IMR-90 (cell line): ENCODE measurements around the gene CMIP. TPM values are rescaled to one million over a fixed set of nuclear protein-coding genes. Genes with fewer than 3 reads are reported as not detected.

Source experiments
- ATAC-seq: fragments of 200-7000 bp; cut with Tn5 transposase; 2 replicates; pipeline ENCODE4 v1.9.1; 2020; ENCODE audit warnings: low read depth, mild to moderate bottlenecking, moderate library complexity
- BruUV-seq: library from RNA; stranded (reverse); fragments of 400-500 nt; replicated peaks from 2 replicates; lab custom pipeline; 2021; lab: Mats Ljungman, UMichigan
- CTCF ChIA-PET: fragments of 300-600 bp; formaldehyde crosslinking; extraction: SDS; loops from one replicate; lab custom pipeline; 2021; ENCODE audit warnings: antibody characterized with exemption; lab: Yijun Ruan, JAX
- POLR2A ChIA-PET: fragments of 300-600 bp; sonication (Branson Sonifier 250); formaldehyde crosslinking; loops from one replicate; lab custom pipeline; 2022; ENCODE audit warnings: antibody characterized with exemption; ENCODE audit not compliant: unreplicated experiment; lab: Charles Lee
- DNase-seq: peaks from one replicate; pipeline ENCODE4 v3.0.0; 2013
- H2AFZ ChIP-seq: replicated peaks from 2 replicates; pipeline ENCODE3; 2013; ENCODE audit warnings: low read length, mild to moderate bottlenecking; ENCODE audit not compliant: poor library complexity
- H2AK5ac ChIP-seq: 2 replicates; pipeline ENCODE4 v1.6.1; 2013; ENCODE audit warnings: low read depth, low read length, inconsistent platforms
- H2AK9ac ChIP-seq: replicated peaks from 2 replicates; pipeline ENCODE3; 2013; ENCODE audit warnings: mild to moderate bottlenecking, low read depth, low read length, moderate library complexity; ENCODE audit not compliant: poor library complexity
- H2BK120ac ChIP-seq: 2 replicates; pipeline ENCODE4 v1.6.1; 2013; ENCODE audit warnings: low read depth, low read length, inconsistent platforms
- H2BK15ac ChIP-seq: 3 replicates; pipeline ENCODE4 v1.6.1; 2013; ENCODE audit warnings: low read depth, low read length, inconsistent platforms
- H2BK20ac ChIP-seq: 2 replicates; pipeline ENCODE4 v1.6.1; 2013; ENCODE audit warnings: low read depth, mild to moderate bottlenecking, inconsistent platforms, low read length, moderate library complexity
- H2BK5ac ChIP-seq: 2 replicates; pipeline ENCODE4 v1.6.1; 2013; ENCODE audit warnings: mild to moderate bottlenecking, low read depth, low read length, inconsistent platforms; ENCODE audit not compliant: poor library complexity, severe bottlenecking
- H3K14ac ChIP-seq: replicated peaks from 2 replicates; pipeline ENCODE4 v1.6.1; 2013; ENCODE audit warnings: low read depth, low read length, inconsistent platforms
- H3K18ac ChIP-seq: 2 replicates; pipeline ENCODE4 v1.6.1; 2013; ENCODE audit warnings: low read depth, low read length, control low read depth
- H3K23ac ChIP-seq: 2 replicates; pipeline ENCODE4 v1.6.1; 2013; ENCODE audit warnings: low read depth, low read length, inconsistent platforms
- H3K27ac ChIP-seq: 2 replicates; pipeline ENCODE4 v1.5.1; 2013; ENCODE audit warnings: mild to moderate bottlenecking, control low read depth, low read length; ENCODE audit not compliant: insufficient read depth
- H3K27me3 ChIP-seq: 2 replicates; pipeline ENCODE4 v1.6.1; 2013; ENCODE audit warnings: low read length; ENCODE audit not compliant: control insufficient read depth, insufficient read depth
- H3K36me3 ChIP-seq: 2 replicates; pipeline ENCODE4 v1.6.1; 2013; ENCODE audit warnings: low read length, mixed read lengths; ENCODE audit not compliant: control insufficient read depth, insufficient read depth
- H3K4ac ChIP-seq: 2 replicates; pipeline ENCODE4 v1.6.1; 2013; ENCODE audit warnings: low read depth, low read length, inconsistent platforms
- H3K4me1 ChIP-seq: 2 replicates; pipeline ENCODE4 v1.6.1; 2013; ENCODE audit warnings: low read length, mixed read lengths; ENCODE audit not compliant: control insufficient read depth, insufficient read depth
- H3K4me2 ChIP-seq: 2 replicates; pipeline ENCODE4 v1.6.1; 2013; ENCODE audit warnings: low read depth, mild to moderate bottlenecking, control low read depth, low read length, moderate library complexity
- H3K4me3 ChIP-seq: 2 replicates; pipeline ENCODE4 v1.5.1; 2013; ENCODE audit warnings: low read depth, mild to moderate bottlenecking, control low read depth, low read length, moderate library complexity; ENCODE audit not compliant: insufficient read depth
- H3K56ac ChIP-seq: 2 replicates; pipeline ENCODE4 v1.6.1; 2013; ENCODE audit warnings: low read length, inconsistent platforms; ENCODE audit not compliant: insufficient read depth; ENCODE audit errors: extremely low read depth
- H3K79me1 ChIP-seq, 2 experiments: 2 replicates each; pipeline ENCODE4 v1.6.1; 2013; ENCODE audit warnings: low read length in 2 of 2, inconsistent platforms in 1 of 2, low read depth in 1 of 2
- H3K9ac ChIP-seq: 2 replicates; pipeline ENCODE4 v1.6.1; 2013; ENCODE audit warnings: low read depth, low read length, control low read depth
- H3K9me1 ChIP-seq: 2 replicates; pipeline ENCODE4 v1.6.1; 2013; ENCODE audit warnings: low read length, inconsistent platforms; ENCODE audit not compliant: insufficient read depth
- H3K9me3 ChIP-seq: 2 replicates; pipeline ENCODE4 v1.6.1; 2013; ENCODE audit warnings: low read length; ENCODE audit not compliant: control insufficient read depth, insufficient read depth
- H4K20me1 ChIP-seq: 2 replicates; pipeline ENCODE4 v1.6.1; 2013; ENCODE audit warnings: low read length, inconsistent platforms; ENCODE audit not compliant: insufficient read depth
- H4K5ac ChIP-seq: 2 replicates; pipeline ENCODE4 v1.6.1; 2013; ENCODE audit warnings: mild to moderate bottlenecking, low read depth, low read length, control low read depth
- H4K8ac ChIP-seq, 2 experiments: 2 replicates each; pipeline ENCODE4 v1.6.1; 2013; ENCODE audit warnings: low read depth in 2 of 2, low read length in 2 of 2, control low read depth in 1 of 2, inconsistent platforms in 1 of 2
- H4K91ac ChIP-seq: 2 replicates; pipeline ENCODE4 v1.6.1; 2013; ENCODE audit warnings: low read depth, low read length, inconsistent platforms; ENCODE audit not compliant: insufficient read depth
- BHLHE40 ChIP-seq: fragments of 150-350 bp; IDR thresholded peaks from 2 replicates; pipeline ENCODE4 v1.6.1; 2016; ENCODE audit warnings: mild to moderate bottlenecking, low read depth, low read length
- CEBPB ChIP-seq: IDR thresholded peaks from 2 replicates; pipeline ENCODE4 v1.6.1; 2012; ENCODE audit warnings: low read depth, low read length, improper control_type of control experiment
- MAFK ChIP-seq: IDR thresholded peaks from 2 replicates; pipeline ENCODE4 v1.6.1; 2012; ENCODE audit warnings: low read depth, low read length, improper control_type of control experiment
- SMC3 ChIP-seq: fragments of 150-350 bp; IDR thresholded peaks from 2 replicates; pipeline ENCODE4 v1.6.1; 2016; ENCODE audit warnings: low read depth, mild to moderate bottlenecking, antibody characterized with exemption, low read length, moderate library complexity
- WGBS, 2 experiments: methylation state at CpG; one replicate each; pipeline versions ENCODE4 v1.1.5 to v1.1.7; 2013; ENCODE audit warnings: missing lambda C conversion rate in 2 of 2; ENCODE audit not compliant: insufficient read length in 1 of 2; ENCODE audit errors: extremely low coverage in 2 of 2; 5-methylcytosine and 5-hydroxymethylcytosine counted together
- dilution Hi-C: fragments of 300-500 bp; cut with HindIII; formaldehyde crosslinking; loops from one replicate; pipeline ENCODE4 v1.14.3; 2018; ENCODE audit warnings: low sequenced_read_pairs; ENCODE audit not compliant: unreplicated experiment
- in situ Hi-C: fragments of 300-500 bp; cut with MboI; formaldehyde crosslinking; loops from 3 replicates; pipeline ENCODE4 v1.14.3; 2019; ENCODE audit warnings: low sequenced_read_pairs, inconsistent platforms, mixed read lengths
- intact Hi-C: fragments of 100-400 bp; cut with micrococcal nuclease; formaldehyde crosslinking; loops from 2 replicates; pipeline ENCODE4 v1.10.0; 2022
- polyA plus RNA-seq, 3 experiments: library from polyadenylated mRNA; depleted of rRNA; stranded (reverse); fragments of >200 nt; gene quantifications; 2 replicates each; pipeline ENCODE4 v1.2.3, GENCODE V29; 2012; ENCODE audit warnings: low replicate concordance in 1 of 3
- total RNA-seq: library from RNA; depleted of rRNA; stranded (reverse); fragments of >200 nt; gene quantifications from 2 replicates; pipeline ENCODE4 v1.2.3, GENCODE V29; 2012

The CMIP gene
- total and polyA plus RNA-seq, 2 of the 4 experiments (the other 2 are of a cell fraction), result 3.2 to 11.6 TPM

- Histone ChIP-seq H2AFZ (no peak overlapping the region), H2BK5ac (peak overlapping the region; percentile 83), H4K91ac (peak overlapping the region; percentile 30; the same call in 1 of the 2 replicates), H3K14ac (peak overlapping the region; percentile 44; the same call in 1 of the 2 replicates), H4K8ac (peak overlapping the region in 1 of 2 experiments; percentile 73; a peak in 2 of 4 replicates), H3K4me1 (peaks cover 12% of the 10 kb centered on the region), H3K4ac (peak overlapping the region; percentile 45; the same call in 1 of the 2 replicates), H3K56ac (no peak overlapping the region), H3K9me3 (peaks cover 3% of the 10 kb centered on the region), H3K27ac (peak overlapping the region; percentile 48; the same call in 1 of the 2 replicates), H2AK5ac (peak overlapping the region; percentile 85), H2BK15ac (peak overlapping the region; percentile 12; the same call in 1 of the 3 replicates), H2BK120ac (peak overlapping the region; percentile 75; the same call in 1 of the 2 replicates), H4K5ac (no peak overlapping the region), H4K20me1 (peaks cover 12% of the 10 kb centered on the region), H3K9me1 (peaks cover 19% of the 10 kb centered on the region), H3K4me2 (no peak overlapping the region), H2AK9ac (no peak overlapping the region), H3K18ac (no peak overlapping the region), H3K79me1 (peaks cover 58 to 78% of the 10 kb centered on the region in 2 experiments), H3K23ac (no peak overlapping the region), H3K36me3 (no peaks in the 10 kb centered on the region), H2BK20ac (no peak overlapping the region; the same call in 1 of the 2 replicates), H3K4me3 (no peak overlapping the region), H3K27me3 (no peaks in the 10 kb centered on the region), H3K9ac (no peak overlapping the region)
- no TSS peak for BruUV-seq
- ATAC-seq (peak; percentile 88), DNase-seq (peak; percentile 89)
- TF ChIP-seq BHLHE40 (no peak), MAFK (peak; percentile 66), SMC3 (no peak), CEBPB (peak; percentile 38; the same call in 1 of the 2 replicates)
- in situ Hi-C loops (no loop called here), dilution Hi-C loops (no loop called here), intact Hi-C loops (loop anchor here (1.0 kb wide), 1 partner anchor 108 kb away; no protein-coding TSS in a partner anchor)
- POLR2A ChIA-PET, result no interaction called here
- CTCF ChIA-PET, result no interaction called here
- no CpG with 5 or more reads among the region's 5 CpGs for WGBS, 2 experiments
Measured at GRCh38 chr16:81511371-81511770, 66.8 kb downstream of the CMIP start.
